Epidermal melanocyte (primary cell): ENCODE measurements around the gene VAMP4.

ENCODE experiments used
- DNase-seq: peaks from one replicate; pipeline ENCODE4 v3.0.0; 2011; ENCODE audit warnings: low spot score; ENCODE audit not compliant: insufficient read length

Gene VAMP4

DNA sequence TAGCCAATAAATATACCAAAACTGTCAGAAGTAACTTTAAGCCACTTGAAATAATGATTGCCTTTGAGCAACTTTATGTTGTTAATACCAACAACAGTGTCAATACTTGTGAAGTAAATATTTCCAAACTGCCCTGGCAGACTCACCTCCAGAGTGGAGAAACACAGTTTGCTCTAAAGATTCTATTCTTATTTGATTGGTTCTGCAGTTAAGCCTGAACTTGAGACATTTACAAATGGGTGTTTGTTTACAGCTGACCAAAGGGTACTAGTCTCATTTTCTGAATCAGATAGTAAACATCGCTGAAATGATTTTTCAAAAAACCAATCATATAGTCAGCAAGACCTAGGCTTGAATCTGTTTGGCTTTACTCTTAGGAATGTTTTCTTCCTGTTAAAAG, 88.1 kb downstream of the VAMP4 start:
- no peak for DNase-seq

DNA sequence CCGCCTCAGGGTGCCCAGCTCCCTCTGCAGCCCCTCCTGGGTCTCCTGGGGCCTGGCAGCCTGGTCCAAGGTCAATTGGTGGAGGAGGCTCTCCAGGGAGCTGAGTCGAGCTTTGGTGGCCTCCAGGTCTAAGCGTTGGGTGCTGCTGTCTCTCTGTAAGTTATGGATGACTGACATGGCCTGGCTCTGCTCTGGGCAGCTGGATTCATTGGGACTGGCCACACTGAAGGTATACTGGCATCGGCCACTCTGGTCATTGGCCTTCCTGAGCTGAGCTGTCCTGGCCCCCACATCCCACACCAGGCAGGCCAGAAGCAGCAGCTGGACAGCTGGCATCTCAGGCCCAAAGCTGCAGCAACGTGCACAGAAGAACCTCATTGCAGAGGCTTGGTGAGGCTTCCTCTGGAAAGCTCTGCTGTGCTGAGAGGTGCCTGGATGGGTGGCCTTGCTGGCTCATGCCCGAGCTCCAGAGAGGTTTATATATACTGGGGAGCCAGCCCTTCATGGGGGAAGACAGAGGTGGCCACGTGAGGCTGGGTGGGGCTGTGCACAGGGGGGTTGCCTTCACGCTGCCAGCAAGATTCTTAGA, 89.5 kb downstream of the VAMP4 start, which contains the start of gene MYOC:
TSS of gene MYOC (minus strand) at position 455 of the 589 bp plus-strand sequence. CDS start at position 378, 77 bp downstream.
- DNase-seq, result no peak
